Loucy (cell line): ENCODE measurements around the gene NKX1-1.

Experiments used
- EZH2phosphoT487 ChIP-seq: fragments of 200-600 bp; IDR thresholded peaks from 2 replicates; pipeline ENCODE4 v1.6.1; 2018; ENCODE audit warnings: antibody characterized with exemption, mild to moderate bottlenecking, moderate library complexity, borderline replicate concordance
- TF ChIP-seq, protein P1 (sequence below): fragments of 200-600 bp; sonication (generic); conservative IDR thresholded peaks from 2 replicates; pipeline ENCODE4 v1.5.1; 2014; ENCODE audit warnings: mild to moderate bottlenecking, antibody characterized with exemption, low read length

DNA sequence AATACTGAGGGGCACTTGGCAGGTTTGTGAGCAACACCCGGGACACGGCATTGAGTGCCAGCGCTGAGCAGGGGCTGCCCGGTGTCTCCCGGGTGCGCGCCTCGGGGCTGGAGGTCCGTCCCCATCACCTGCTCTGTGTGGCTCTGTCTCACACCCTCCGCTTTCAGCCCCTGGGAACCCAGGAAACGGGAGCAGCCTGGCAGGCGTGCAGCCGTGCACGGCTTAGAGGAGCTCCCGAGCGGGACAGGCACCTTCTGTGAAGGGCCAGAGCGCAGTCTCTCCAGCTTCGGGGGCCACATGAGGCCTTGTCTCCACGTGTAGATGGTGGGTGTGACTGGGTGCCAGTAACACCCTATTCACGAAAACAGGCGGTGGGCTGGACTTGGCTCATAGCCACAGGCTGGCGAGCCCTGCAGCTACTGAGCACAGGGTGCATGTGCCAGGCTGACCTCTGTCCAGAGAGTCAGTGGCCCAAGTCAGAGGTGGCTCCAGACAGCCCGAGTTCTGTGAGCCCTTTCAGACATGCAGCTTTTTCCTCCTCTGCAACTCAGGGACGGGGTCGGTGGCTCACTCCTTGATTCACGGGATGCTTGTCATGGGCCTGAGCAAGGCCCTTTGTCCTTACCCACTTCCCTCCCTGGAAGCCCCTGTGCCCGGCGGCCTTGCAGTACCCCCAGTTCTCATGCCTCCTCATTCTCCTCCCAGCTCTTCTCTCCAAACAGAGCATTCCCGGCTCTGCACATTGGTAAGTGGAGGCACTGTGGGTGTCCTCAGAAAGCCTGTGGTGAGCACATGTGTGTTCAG, 35.7 kb downstream of the NKX1-1 start:
- TF ChIP-seq, protein P1, sequence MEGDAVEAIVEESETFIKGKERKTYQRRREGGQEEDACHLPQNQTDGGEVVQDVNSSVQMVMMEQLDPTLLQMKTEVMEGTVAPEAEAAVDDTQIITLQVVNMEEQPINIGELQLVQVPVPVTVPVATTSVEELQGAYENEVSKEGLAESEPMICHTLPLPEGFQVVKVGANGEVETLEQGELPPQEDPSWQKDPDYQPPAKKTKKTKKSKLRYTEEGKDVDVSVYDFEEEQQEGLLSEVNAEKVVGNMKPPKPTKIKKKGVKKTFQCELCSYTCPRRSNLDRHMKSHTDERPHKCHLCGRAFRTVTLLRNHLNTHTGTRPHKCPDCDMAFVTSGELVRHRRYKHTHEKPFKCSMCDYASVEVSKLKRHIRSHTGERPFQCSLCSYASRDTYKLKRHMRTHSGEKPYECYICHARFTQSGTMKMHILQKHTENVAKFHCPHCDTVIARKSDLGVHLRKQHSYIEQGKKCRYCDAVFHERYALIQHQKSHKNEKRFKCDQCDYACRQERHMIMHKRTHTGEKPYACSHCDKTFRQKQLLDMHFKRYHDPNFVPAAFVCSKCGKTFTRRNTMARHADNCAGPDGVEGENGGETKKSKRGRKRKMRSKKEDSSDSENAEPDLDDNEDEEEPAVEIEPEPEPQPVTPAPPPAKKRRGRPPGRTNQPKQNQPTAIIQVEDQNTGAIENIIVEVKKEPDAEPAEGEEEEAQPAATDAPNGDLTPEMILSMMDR, result no peak
- no peak for TF ChIP-seq EZH2phosphoT487
